Tibial nerve (tissue), 4 donors: Measurements from ENCODE around the gene SSH3. TPM values are rescaled to one million over a fixed set of nuclear protein-coding genes. Genes with fewer than 3 reads are reported as not detected.

ENCODE experiments used
- DNase-seq, 2 donors: peaks; one replicate each; pipeline ENCODE4 v3.0.0-alpha.2; 2019; ENCODE audit warnings: low spot score in 2 of 2
- H3K27ac ChIP-seq, 4 donors: fragments of 200-600 bp; sonication (generic) in 3 of 4; one replicate each; pipeline ENCODE4 v1.5.1; 2017 to 2019; ENCODE audit warnings: mild to moderate bottlenecking in 1 of 4
- H3K27me3 ChIP-seq, 2 donors: fragments of 200-600 bp; sonication (generic) in 1 of 2; one replicate each; pipeline versions ENCODE4 v1.5.1 to v1.6.0; 2017 to 2019
- H3K36me3 ChIP-seq, 3 donors: fragments of 200-600 bp; sonication (generic); one replicate each; pipeline ENCODE4 v1.5.1; 2018 to 2019
- H3K4me1 ChIP-seq, 4 donors: fragments of 200-600 bp; sonication (generic) in 3 of 4; one replicate each; pipeline ENCODE4 v1.5.1; 2017 to 2019
- H3K4me3 ChIP-seq, 4 donors: fragments of 200-600 bp; sonication (generic) in 3 of 4; one replicate each; pipeline ENCODE4 v1.5.1; 2017 to 2019; ENCODE audit warnings: mild to moderate bottlenecking in 1 of 4, moderate library complexity in 1 of 4
- H3K9me3 ChIP-seq, 4 donors: fragments of 200-600 bp; sonication (generic) in 3 of 4; one replicate each; pipeline ENCODE4 v1.5.1; 2017 to 2019
- CTCF ChIP-seq, 5 experiments: fragments of 200-600 bp in 3 of 5; fragments of 450-650 bp in 2 of 5; sonication (generic) in 3 of 5; IDR thresholded peaks; one replicate each; pipeline ENCODE4 v1.5.1; 2016 to 2019; ENCODE audit warnings: antibody characterized with exemption in 5 of 5, mild to moderate bottlenecking in 3 of 5, moderate library complexity in 2 of 5
- EP300 ChIP-seq, 2 donors: sonication (generic); formaldehyde crosslinking; IDR thresholded peaks; one replicate each; pipeline ENCODE4 v1.6.1; 2017; ENCODE audit warnings: antibody characterized with exemption in 2 of 2, mild to moderate bottlenecking in 1 of 2
- POLR2A ChIP-seq, 2 donors: fragments of 450-650 bp; IDR thresholded peaks; one replicate each; pipeline ENCODE4 v1.6.1; 2017; ENCODE audit warnings: antibody characterized with exemption in 2 of 2, mild to moderate bottlenecking in 2 of 2, moderate library complexity in 2 of 2
- WGBS, 2 donors: methylation state at CpG; one replicate each; pipeline ENCODE4 v1.1.5; 2018; 5-methylcytosine and 5-hydroxymethylcytosine counted together
- total RNA-seq, 4 donors: library from RNA; depleted of rRNA; stranded (reverse); fragments of >200 nt; gene quantifications; one replicate each; pipeline ENCODE4 v1.1.0, GENCODE V29; 2016

The SSH3 gene
- total RNA-seq, 4 donors from 2014 or later = 28.5 to 51.6 (median 43.1) TPM

GRCh38 chr11:67306769-67307544, 3.6 kb downstream of the SSH3 start:
- WGBS, 2 donors = 87% methylated on average over 15 to 19 of the region's 19 CpGs
- H3K9me3 ChIP-seq = no peaks in the 10 kb centered on the region
- peaks cover 0 to 58% (median 0%) of the 10 kb centered on the region in 3 donors for H3K36me3 ChIP-seq
- H3K27ac ChIP-seq = no peak overlapping the region
- H3K27me3 ChIP-seq = no peaks in the 10 kb centered on the region
- H3K4me1 ChIP-seq = peaks cover 0 to 31% (median 19%) of the 10 kb centered on the region in 4 donors
- no peak for TF ChIP-seq EP300 (IDR thresholded peaks at IDR 0.05)
- no peak for TF ChIP-seq POLR2A (IDR thresholded peaks at IDR 0.05)
- no peak for TF ChIP-seq CTCF (IDR thresholded peaks at IDR 0.05)
- DNase-seq = no peak
- no peak overlapping the region for H3K4me3 ChIP-seq

- H3K27me3 ChIP-seq = no peaks in the 10 kb centered on the region
- TF ChIP-seq EP300 (IDR thresholded peaks at IDR 0.05) (no peak), CTCF (IDR thresholded peaks at IDR 0.05) (no peak), POLR2A (IDR thresholded peaks at IDR 0.05) (no peak)
- peaks cover 0 to 31% (median 14%) of the 10 kb centered on the region in 4 donors for H3K4me1 ChIP-seq
- H3K36me3 ChIP-seq = peaks cover 0 to 57% (median 0%) of the 10 kb centered on the region in 3 donors
- H3K9me3 ChIP-seq = no peaks in the 10 kb centered on the region
- H3K4me3 ChIP-seq = no peak overlapping the region
- DNase-seq = no peak
- 84 to 90% methylated on average over 10 to 12 of the region's 12 CpGs for WGBS, 2 donors
- no peak overlapping the region for H3K27ac ChIP-seq
Measured at GRCh38 chr11:67307545-67308001, 4.2 kb downstream of the SSH3 start.

DNA sequence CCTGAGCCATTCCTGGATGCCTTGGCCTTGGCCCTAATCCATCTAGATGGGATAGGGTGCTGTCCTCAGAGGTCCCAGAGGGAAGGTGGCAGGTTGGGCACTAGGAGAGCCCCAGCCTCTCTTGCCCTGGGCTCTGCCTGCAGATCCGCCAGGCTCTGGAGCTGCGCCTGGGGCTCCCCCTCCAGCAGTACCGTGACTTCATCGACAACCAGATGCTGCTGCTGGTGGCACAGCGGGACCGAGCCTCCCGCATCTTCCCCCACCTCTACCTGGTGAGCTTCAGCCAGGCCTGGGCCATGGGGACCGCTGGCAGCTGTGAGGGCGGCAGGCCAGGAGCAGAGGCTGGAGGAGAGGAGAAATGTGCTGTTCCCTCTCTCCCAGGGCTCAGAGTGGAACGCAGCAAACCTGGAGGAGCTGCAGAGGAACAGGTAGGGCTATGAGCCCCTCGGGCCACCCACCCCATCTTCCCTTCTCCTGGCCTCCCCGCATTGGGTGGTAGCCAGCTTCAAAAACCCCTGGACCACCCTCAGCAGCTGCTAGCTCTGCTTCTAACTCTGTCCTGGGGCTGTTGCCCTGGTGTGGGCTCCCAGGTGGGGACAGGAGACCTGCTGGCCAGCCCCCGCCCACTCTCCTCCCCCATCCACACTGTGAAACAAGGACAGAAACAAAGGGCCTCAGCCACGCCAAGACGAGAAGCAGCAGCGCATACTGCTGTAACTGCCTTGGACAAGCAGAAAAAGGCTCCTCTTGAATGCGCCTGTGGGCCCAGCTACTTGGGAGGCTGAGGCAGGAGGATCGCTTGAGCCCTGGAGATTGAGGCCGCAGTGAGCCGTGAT, 4.9 kb downstream of the SSH3 start:
- H3K4me1 ChIP-seq = peaks cover 0 to 27% (median 11%) of the 10 kb centered on the region in 4 donors
- 89 to 90% methylated on average over 16 to 20 of the region's 20 CpGs for WGBS, 2 donors
- no peak for DNase-seq

GRCh38 chr11:67309166-67309565, 5.8 kb downstream of the SSH3 start:
- 92 to 94% methylated on average over 6 to 11 of the region's 11 CpGs for WGBS, 2 donors
- no peak overlapping the region for H3K27ac ChIP-seq
- no peak for TF ChIP-seq EP300 (IDR thresholded peaks at IDR 0.05)
- TF ChIP-seq POLR2A (IDR thresholded peaks at IDR 0.05) = no peak
- TF ChIP-seq CTCF (IDR thresholded peaks at IDR 0.05) = no peak

More for the DNA sequence above, 4.9 kb downstream of the SSH3 start:
- TF ChIP-seq POLR2A (IDR thresholded peaks at IDR 0.05) (no peak), CTCF (IDR thresholded peaks at IDR 0.05) (no peak), EP300 (IDR thresholded peaks at IDR 0.05) (no peak)
- Histone ChIP-seq H3K27me3 (no peaks in the 10 kb centered on the region), H3K27ac (no peak overlapping the region), H3K36me3 (peaks cover 0 to 57% (median 0%) of the 10 kb centered on the region in 3 donors), H3K4me3 (no peak overlapping the region), H3K9me3 (no peaks in the 10 kb centered on the region)

More at GRCh38 chr11:67309166-67309565, 5.8 kb downstream of the SSH3 start:
- Histone ChIP-seq H3K27me3 (no peaks in the 10 kb centered on the region), H3K4me1 (peaks cover 0 to 22% (median 9%) of the 10 kb centered on the region in 4 donors), H3K4me3 (no peak overlapping the region), H3K9me3 (no peaks in the 10 kb centered on the region), H3K36me3 (peaks cover 0 to 57% (median 0%) of the 10 kb centered on the region in 3 donors)
- no peak for DNase-seq
